H7 (cell line): Measurements from ENCODE around the gene PPP2R3B. TPM values are rescaled to one million over a fixed set of nuclear protein-coding genes. Genes with fewer than 3 reads are reported as not detected.
"Not testable (repeated sequence)": the region's sequence is repeated elsewhere in the genome, so short reads cannot be mapped to it uniquely, and the experiment has no call there.

ENCODE experiments used
- DNase-seq: peaks from one replicate; pipeline ENCODE4 v3.0.0; 2012
- H3K27me3 ChIP-seq: 2 replicates; pipeline ENCODE4 v1.6.0; 2011; ENCODE audit warnings: mild to moderate bottlenecking, low read length; ENCODE audit not compliant: control insufficient read depth, insufficient read depth
- H3K36me3 ChIP-seq: replicated peaks from 2 replicates; pipeline ENCODE4 v1.5.1; 2011; ENCODE audit warnings: low read length; ENCODE audit not compliant: control insufficient read depth, insufficient read depth
- H3K4me3 ChIP-seq: 2 replicates; pipeline ENCODE4 v1.5.1; 2011; ENCODE audit warnings: low read depth, mild to moderate bottlenecking, control low read depth, low read length, moderate library complexity; ENCODE audit not compliant: insufficient read depth
- total RNA-seq: library from RNA; depleted of rRNA; stranded (reverse); fragments of >200 nt; shearing (Covaris generic); gene quantifications from 2 replicates; pipeline ENCODE4 v1.2.3, GENCODE V29; 2014

The PPP2R3B gene
- total RNA-seq, 1 experiment from 2014 or later = 63.1 TPM

DNA sequence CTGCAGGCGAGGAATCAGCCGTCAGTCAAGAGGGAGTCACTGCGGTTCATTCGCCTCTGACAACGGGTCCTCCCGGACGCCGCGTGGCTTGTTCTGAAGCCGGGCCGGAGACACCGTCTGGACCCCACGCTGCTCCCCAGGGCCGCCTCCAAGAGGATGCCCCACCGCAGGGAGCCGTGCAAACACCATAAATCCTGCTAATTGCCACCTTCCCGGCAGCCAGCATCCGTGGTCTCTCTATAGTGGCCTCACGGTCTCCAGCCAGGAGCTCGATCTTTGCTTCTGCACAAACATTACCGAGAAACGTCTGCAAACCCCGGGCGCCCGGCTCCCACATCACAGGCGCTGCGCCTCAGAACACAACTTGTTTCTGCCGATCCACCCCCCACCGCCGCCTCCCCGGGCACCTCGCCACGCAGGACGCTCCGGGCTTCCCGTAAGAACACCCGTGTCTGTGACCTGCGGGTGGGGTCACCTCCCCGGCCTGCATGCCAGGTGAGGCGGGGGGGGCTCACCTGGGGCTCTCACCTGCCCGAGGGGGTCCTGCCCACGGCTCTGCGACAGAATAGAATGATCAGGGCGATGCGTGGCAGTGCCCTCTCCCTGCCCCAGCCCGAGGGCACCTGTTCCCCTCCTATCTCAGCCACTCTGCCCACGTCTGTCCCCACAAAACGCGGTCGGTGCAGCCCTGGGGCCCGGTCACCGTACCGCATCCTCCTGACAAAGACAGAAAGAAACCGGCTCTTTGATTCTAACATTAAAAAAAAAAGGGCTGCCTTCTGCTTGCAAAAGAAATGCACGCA lies 32.4 kb upstream of the PPP2R3B start:
- no peak for DNase-seq
- H3K36me3 ChIP-seq = no peaks in the 10 kb centered on the region
- no peak overlapping the region for H3K4me3 ChIP-seq
- no peaks in the 10 kb centered on the region for H3K27me3 ChIP-seq

DNA sequence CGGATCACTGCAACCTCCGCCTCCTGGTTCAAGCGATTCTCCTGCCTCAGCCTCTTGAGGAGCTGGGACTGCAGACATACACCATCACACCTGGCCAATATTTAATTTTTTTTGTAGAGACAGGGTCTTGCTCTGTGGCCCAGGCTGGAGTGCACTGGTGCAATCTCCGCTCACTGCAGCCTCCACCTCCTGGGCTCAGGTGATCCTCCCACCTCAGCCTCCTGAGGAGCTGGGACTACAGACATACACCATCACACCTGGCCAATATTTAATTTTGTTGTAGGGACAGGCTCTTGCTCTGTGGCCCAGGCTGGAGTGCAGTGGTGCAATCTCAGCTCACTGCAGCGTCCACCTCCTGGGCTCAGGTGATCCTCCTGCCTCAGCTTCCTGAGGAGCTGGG lies 28.8 kb upstream of the PPP2R3B start:
- H3K36me3 ChIP-seq, DNase-seq, H3K27me3 ChIP-seq, H3K4me3 ChIP-seq: not testable (repeated sequence)

DNA sequence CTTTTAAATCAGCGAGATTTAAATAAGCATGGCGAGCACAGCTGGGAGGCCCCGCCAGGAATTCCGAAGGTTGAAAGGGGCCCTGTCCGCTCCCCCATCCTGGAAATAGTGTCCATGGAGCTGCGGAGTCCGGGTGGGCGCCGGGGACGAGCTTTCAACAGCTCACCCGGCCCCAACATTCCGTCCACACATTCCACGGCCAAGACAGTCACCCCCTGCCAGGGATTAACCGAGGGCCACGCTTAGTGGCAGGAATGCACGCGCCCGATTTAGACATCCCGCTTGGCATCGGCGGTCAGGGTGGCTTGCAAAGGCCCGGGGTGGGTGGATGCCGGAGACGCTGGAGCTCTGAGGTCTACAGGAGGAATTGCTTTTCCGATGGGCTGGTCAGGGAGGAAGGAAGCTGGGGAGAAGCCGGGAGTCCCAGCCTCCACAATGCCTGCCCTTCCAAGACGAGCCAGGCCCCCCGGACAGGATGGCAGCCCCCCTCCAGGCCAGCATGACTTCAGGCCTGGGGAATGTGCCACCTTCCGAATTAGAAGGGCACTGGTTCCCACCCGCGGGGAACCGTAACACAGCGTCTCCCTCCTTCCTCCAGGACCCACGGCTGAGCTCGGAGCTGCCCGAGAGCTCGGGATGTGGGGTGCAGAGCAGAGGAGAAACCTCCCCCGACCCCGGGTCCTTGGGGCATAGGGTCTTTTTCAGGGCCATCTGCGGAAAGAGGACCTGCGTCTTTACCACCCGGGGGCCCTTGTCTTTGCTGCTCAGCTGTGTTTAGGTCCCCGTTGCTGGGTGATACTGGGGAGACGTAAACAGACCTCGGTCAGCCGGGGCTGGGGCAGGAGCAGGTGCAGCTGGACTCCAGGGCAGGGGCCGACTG lies 26.9 kb upstream of the PPP2R3B start:
- H3K4me3 ChIP-seq = peak overlapping the region; percentile 26

DNA sequence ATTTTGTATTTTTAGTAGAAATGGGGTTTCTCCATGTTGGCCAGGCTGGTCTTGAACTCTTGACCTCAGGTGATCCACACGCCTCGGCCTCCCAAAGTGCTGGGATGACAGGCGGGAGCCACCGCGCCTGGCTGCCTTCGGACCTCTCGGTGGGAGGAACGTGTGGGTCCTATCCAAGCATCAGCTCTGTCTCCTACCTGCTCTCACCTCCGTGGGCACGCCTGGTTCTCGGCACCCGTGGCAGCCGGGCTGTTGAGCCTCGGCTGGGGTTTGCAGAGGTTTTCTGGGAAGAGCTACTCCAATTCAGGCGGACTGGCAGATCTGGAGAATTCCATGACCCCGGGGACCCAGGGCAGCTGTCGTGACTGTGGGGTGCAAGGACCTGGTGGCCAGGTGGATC lies 23.6 kb upstream of the PPP2R3B start:
- Histone ChIP-seq H3K36me3 (no peaks in the 10 kb centered on the region; the same call in 1 of the 2 replicates), H3K27me3 (no peaks in the 10 kb centered on the region), H3K4me3 (no peak overlapping the region)
- no peak for DNase-seq

More for the DNA sequence above, 26.9 kb upstream of the PPP2R3B start:
- DNase-seq = peak; percentile 84
- Histone ChIP-seq H3K36me3 (no peaks in the 10 kb centered on the region; the same call in 1 of the 2 replicates), H3K27me3 (no peaks in the 10 kb centered on the region)

DNA sequence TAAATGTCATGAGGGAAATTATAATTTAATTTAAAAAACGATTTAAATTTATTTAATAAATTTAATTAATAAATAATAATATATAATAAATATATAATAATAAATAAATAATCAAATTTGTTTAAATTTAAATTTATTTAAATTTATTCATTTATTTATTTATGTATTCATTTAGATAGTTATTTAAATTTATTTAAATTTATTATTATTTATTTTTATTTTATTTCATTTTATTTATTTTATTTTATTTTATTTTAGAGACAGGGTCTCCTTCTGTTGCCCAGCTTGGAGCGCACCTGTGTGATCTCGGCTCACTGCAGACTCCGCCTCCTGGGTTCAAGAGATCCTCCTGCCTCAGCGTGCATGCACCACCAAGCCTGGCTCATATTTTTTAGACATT lies 18.4 kb upstream of the PPP2R3B start:
- Histone ChIP-seq H3K36me3 (no peaks in the 10 kb centered on the region; the same call in 1 of the 2 replicates), H3K4me3 (no peak overlapping the region), H3K27me3 (no peaks in the 10 kb centered on the region)
- no peak for DNase-seq

DNA sequence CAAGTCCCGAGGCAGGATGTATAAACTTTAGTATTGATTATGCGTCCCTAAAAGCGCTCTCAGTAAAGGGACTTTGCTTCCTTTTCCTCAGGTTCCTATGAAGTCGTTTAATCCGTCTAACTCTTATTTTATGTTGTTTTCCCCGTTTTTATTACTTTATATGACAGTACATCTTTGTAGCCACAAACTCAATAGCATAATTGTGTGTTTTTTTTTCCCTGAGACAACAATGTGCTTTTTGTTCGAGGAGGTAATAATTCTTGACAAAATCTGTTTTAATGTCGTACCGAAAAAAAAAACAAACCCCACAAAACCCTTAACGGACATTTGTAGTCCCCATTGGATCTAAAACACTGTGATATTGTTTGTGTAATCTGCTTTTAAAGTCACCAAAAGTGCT lies 17.9 kb upstream of the PPP2R3B start:
- H3K36me3 ChIP-seq = no peaks in the 10 kb centered on the region; the same call in 1 of the 2 replicates
- no peaks in the 10 kb centered on the region for H3K27me3 ChIP-seq
- no peak overlapping the region for H3K4me3 ChIP-seq
- no peak for DNase-seq

DNA sequence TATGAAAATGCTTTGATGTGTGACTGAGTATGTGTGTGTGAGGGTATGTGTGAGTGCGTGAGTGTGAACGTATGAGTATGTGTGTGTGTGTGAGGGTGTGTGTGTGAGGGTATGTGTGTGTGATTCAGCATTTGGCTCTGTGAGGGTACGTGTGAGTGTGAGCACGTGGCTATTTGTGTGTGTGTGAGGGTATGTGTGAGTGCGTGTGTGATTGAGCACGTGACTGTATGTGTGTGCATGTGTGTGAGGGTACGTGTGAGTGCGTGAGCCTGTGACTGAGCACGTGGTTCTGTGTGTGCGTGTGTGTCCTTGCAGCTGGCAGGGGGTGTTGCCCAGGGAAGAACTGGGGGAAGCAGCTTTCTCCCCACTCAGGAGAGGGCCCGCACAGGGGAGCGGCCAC lies 16.1 kb upstream of the PPP2R3B start:
- no peak for DNase-seq
- H3K4me3 ChIP-seq = no peak overlapping the region

DNA sequence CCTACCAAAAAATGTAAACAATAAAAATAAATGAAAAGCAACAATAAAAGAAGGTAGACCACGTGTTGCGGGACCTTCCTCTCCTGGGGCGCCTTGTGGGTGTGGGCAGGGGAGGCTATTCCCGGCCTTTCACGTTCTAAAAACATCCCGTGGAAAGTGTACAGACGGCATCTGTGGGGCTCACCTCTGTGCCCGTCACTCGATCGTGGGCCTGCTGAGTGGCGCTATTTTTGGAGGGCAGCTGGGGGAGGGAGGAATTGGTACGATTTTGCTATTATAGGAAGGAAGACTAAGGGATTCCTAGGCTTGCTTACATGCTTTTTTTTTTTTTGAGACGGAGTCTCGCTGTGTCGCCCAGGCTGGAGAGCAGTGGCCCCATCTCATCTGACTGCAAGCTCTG lies 13.6 kb upstream of the PPP2R3B start:
- Histone ChIP-seq H3K36me3 (no peaks in the 10 kb centered on the region), H3K27me3 (no peaks in the 10 kb centered on the region), H3K4me3 (no peak overlapping the region)
- no peak for DNase-seq

More for the DNA sequence above, 16.1 kb upstream of the PPP2R3B start:
- H3K36me3 ChIP-seq = no peaks in the 10 kb centered on the region
- no peaks in the 10 kb centered on the region for H3K27me3 ChIP-seq

DNA sequence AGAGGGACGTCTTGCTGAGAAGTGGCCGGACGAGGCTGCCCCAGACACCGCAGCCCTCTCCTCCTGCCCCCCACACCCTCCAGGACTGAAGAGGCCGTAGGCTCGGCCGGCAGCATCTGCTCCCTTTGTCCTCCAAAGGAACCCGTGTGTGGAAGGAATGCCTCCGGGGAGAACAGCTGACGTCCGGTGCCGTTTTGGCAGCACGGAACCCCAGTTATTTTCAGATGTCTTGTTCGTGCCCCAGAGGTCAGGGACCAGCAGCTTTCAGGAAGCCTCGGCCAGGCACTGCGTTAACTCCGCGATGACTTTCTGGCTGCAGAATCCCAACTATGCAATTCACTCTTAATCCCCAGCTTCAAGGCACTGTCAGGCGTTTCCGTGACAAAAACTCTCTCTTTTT lies 10.9 kb upstream of the PPP2R3B start:
- H3K4me3 ChIP-seq = no peak overlapping the region
- H3K27me3 ChIP-seq = no peaks in the 10 kb centered on the region
- DNase-seq = peak; percentile 74
- H3K36me3 ChIP-seq = no peaks in the 10 kb centered on the region

DNA sequence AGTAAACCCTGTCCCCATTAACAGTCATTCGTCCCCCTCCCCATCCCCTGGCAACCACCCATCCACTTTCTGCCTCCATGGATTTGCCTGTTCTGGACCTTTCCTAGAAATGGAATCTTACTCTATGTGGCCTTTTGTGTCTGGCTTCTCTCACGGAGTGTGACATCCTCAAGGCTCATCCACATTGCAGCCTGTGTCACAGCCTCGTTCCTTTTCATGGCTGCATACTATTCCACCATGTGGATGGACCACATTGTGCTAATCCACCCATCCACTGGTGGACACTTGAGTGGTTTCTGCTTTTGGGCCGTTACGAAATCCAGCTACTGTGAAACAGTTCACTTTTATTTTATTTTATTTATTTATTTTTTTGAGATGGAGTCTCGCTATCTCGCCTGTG lies 8.1 kb upstream of the PPP2R3B start:
- DNase-seq = no peak
- no peaks in the 10 kb centered on the region for H3K27me3 ChIP-seq
- H3K36me3 ChIP-seq = no peaks in the 10 kb centered on the region
- H3K4me3 ChIP-seq = no peak overlapping the region

DNA sequence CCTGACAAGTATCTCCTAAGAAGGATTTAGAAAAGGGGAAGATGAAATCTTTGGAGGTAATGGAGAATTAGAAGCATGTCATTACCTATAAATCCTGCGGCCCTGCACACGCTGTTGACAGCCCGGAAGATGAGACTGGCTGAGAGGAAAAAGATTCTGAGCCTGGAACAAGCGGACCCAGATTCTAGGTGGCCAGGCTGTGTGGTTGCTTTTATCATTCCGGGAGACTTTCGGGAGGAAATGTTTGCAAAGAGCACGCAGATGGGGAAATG lies 5.8 kb upstream of the PPP2R3B start:
- DNase-seq = no peak
- Histone ChIP-seq H3K4me3 (no peak overlapping the region), H3K36me3 (no peaks in the 10 kb centered on the region), H3K27me3 (no peaks in the 10 kb centered on the region)

DNA sequence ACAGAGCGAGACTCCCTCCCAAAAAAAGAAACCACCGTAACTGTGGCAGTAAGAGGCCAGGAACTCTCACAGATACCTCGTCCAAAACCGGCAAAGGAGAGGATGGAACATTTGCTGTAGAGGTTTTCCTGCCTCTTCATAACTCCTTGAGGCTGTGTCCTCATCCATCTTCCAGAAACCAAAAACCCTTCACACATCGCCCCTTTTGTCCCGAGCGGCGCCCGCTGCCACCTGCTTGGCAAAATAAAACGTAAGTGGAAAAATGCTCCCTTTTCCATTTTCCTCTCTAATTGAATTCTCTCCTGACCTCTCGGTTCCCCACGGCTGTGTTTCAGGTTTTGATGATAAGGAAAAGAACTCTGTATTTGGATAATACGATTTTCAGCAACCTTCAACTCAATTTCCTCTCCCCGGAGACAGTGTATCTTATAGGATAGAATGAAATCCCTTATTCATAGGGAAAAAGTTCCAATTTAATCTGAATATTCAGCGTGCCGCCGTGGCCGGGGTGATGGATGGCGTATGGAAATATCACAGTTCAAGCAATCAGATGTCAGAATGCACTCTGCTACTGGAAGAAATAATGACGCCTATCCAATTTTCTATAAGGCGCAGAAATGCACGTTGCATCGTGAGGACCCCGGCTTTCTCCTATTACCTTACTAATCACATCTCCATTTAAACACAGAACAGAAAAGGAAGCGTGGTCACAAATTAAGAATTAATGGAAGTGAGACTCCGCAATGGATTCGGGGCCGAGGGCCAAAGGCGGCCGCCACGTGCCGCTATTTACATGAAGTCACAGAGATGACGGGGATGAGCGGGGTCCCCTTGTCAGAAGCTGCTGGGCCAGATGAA lies 5.2 kb upstream of the PPP2R3B start:
- H3K27me3 ChIP-seq = no peaks in the 10 kb centered on the region
- no peak overlapping the region for H3K4me3 ChIP-seq
- DNase-seq = no peak
- H3K36me3 ChIP-seq = no peaks in the 10 kb centered on the region

DNA sequence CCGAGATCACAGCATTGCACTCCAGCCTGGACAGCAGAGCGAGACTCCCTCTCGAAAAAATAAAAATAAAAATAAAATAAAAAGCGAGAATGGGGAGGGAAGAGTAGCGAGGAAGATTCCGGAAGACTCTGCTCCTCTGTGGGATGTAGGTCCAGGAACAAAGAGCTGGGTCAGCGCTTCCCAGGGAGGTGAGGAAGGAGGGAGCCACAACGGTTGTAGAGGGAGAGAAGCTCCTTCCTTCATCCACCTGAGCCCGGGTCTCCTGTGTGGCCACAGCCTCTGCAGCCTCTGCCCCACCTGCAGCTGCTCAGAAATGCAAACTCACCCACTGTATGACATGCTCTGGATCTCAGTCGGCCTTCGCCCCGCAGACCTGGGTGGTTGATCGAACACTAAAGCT lies 3.8 kb upstream of the PPP2R3B start:
- Histone ChIP-seq H3K4me3 (no peak overlapping the region), H3K36me3 (no peaks in the 10 kb centered on the region), H3K27me3 (no peaks in the 10 kb centered on the region)
- no peak for DNase-seq

DNA sequence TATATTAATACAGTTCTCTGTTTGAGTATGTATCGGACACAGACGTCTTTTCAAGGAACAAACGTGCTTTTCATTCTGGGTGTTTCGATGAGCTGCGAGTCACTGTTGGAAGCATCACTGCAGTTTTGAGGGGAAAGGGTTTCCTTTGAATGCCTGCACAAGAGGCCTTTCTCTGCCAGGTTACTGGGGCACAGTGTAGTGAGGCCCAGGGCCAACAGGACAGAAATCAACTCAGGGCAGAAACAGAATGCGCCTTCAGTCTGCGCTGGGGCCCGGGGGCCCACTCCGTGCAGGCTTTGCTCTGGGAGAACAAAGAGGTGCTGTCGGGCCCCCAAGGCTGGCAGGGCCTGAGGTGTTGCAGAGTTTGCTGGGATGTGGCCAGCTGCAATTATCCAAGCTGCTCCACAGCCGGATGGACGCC lies 2.3 kb upstream of the PPP2R3B start:
- peak; percentile 20 for DNase-seq
- Histone ChIP-seq H3K36me3 (no peaks in the 10 kb centered on the region), H3K27me3 (no peaks in the 10 kb centered on the region), H3K4me3 (no peak overlapping the region)
